ENCODE data around the gene AKT1. TPM values are rescaled to one million over a fixed set of nuclear protein-coding genes. Genes with fewer than 3 reads are reported as not detected.

Gene AKT1
- total and polyA plus RNA-seq, 2 of the 13 experiments (the other 11 are each of a cell fraction or from before 2014, with no cell fraction given) = 96.2 to 116 TPM

- TF ChIP-seq ZNF33B (CRISPR knock-in tag; IDR thresholded peaks at IDR 0.05) = no peak
- no peak for TF ChIP-seq KLF9 (CRISPR knock-in tag; IDR thresholded peaks at IDR 0.05; ENCODE audit: low read depth)
- TF ChIP-seq NR2F1 (CRISPR knock-in tag; IDR thresholded peaks at IDR 0.05) = no peak
- no peak for TF ChIP-seq ZNF367 (CRISPR knock-in tag; IDR thresholded peaks at IDR 0.05; ENCODE audit: borderline replicate concordance)
- no peak for TF ChIP-seq BRF2 (CRISPR knock-in tag; IDR thresholded peaks at IDR 0.05)
- TF ChIP-seq ZC3H13 (CRISPR knock-in tag; IDR thresholded peaks at IDR 0.05) = no peak
Observed at GRCh38 chr14:104843442-104844305, 48.1 kb upstream of the AKT1 start (continued).

- Histone ChIP-seq H3K27me3 (ENCODE audit: control insufficient read depth in 1 of 2, insufficient read depth in 2 of 2, low read length in 2 of 2) (peaks cover 0 to 18% of the 10 kb centered on the region in 2 experiments; a peak in 4 of 5 replicates), H2AFZ (ENCODE audit: low read length) (no peak overlapping the region), H3K9me3 (ENCODE audit: low read length) (no peaks in the 10 kb centered on the region), H3K27ac (ENCODE audit: extremely low read length, insufficient read depth, low read length) (no peak overlapping the region), H3K4me2 (ENCODE audit: low read depth, low read length) (no peak overlapping the region), H4K20me1 (ENCODE audit: insufficient read depth, low read length) (no peaks in the 10 kb centered on the region; the same call in 1 of the 2 replicates), H3K79me2 (ENCODE audit: insufficient read depth, low read length) (no peaks in the 10 kb centered on the region), H3K36me3 (replicated peaks in 1 of 2; ENCODE audit: control insufficient read depth in 1 of 2, insufficient read depth in 2 of 2, low read length in 2 of 2) (no peaks in the 10 kb centered on the region), H3K9ac (ENCODE audit: insufficient read depth, low read depth, low read length) (no peak overlapping the region), H3K4me1 (ENCODE audit: insufficient read depth, low read length) (no peaks in the 10 kb centered on the region), H3K4me3 (replicated peaks in 1 of 3; ENCODE audit: insufficient read depth in 1 of 3, low read depth in 2 of 3, low read length in 3 of 3) (no peak overlapping the region)
- no peak for DNase-seq (ENCODE audit: low spot score)
- intact Hi-C loops (cut with micrococcal nuclease; ENCODE audit: unreplicated experiment) (no loop called here), in situ Hi-C loops (cut with HindIII; ENCODE audit: extremely low pct_ligation_motif_present, low pct_unique_long_range_greater_than_20kb) (no loop called here)
- no peak for ATAC-seq
- TF ChIP-seq RAD21 (CRISPR knock-in tag; IDR thresholded peaks at IDR 0.05) = no peak
- CTCF ChIA-PET (ENCODE audit: low intra/inter-chr PET ratio, low total read pairs) = no interaction called here
- BruUV-seq (replicated peaks) = no TSS peak
- FAIRE-seq = no peak
- 19% methylated on average over 3 of the region's 13 CpGs for WGBS (ENCODE audit: low lambda C conversion rate)
- POLR2A ChIA-PET = interaction anchor here (1.4 kb wide), 1 partner anchor 13 kb away, joined by 3 read pairs; no protein-coding TSS in a partner anchor
Observed at GRCh38 chr14:104843006-104843405, 47.5 kb upstream of the AKT1 start.
